AG04450 (cell line): Measurements from ENCODE around the gene DCLRE1C. TPM values are rescaled to one million over a fixed set of nuclear protein-coding genes. Genes with fewer than 3 reads are reported as not detected.
"Not testable (repeated sequence)": the region's sequence is repeated elsewhere in the genome, so short reads cannot be mapped to it uniquely, and the experiment has no call there.

ENCODE experiments used
- CTCF ChIA-PET: fragments of 300-600, 350-600 bp; formaldehyde crosslinking; extraction: SDS; loops from one replicate; lab custom pipeline; 2022; ENCODE audit warnings: antibody characterized with exemption, inconsistent platforms; lab: Charles Lee
- POLR2A ChIA-PET: fragments of 350-600 bp; formaldehyde crosslinking; extraction: SDS; loops from one replicate; lab custom pipeline; 2021; ENCODE audit warnings: antibody characterized with exemption, inconsistent platforms; lab: Yijun Ruan, JAX
- DNase-seq: peaks from one replicate; pipeline ENCODE4 v3.0.0-alpha.2; 2011; ENCODE audit warnings: low read depth, low spot score
- H3K27ac ChIP-seq: one replicate; pipeline ENCODE4 v1.5.1; 2012; ENCODE audit warnings: low read depth, low read length, control low read depth
- H3K27me3 ChIP-seq: one replicate; pipeline ENCODE4 v1.6.0; 2012; ENCODE audit warnings: low read length; ENCODE audit not compliant: control insufficient read depth, insufficient read depth
- H3K4me3 ChIP-seq: 2 replicates; pipeline ENCODE4 v1.5.1; 2011; ENCODE audit warnings: mild to moderate bottlenecking, low read depth, low read length, control low read depth
- H3K9me3 ChIP-seq: 2 replicates; pipeline ENCODE4 v1.5.1; 2012; ENCODE audit warnings: low read length; ENCODE audit not compliant: control insufficient read depth, insufficient read depth
- CTCF ChIP-seq: IDR thresholded peaks from 2 replicates; pipeline ENCODE4 v1.5.1; 2011; ENCODE audit warnings: low read depth, low read length, control low read depth, inconsistent platforms
- polyA minus RNA-seq: library from RNA; depleted of rRNA, polyadenylated mRNA; stranded (reverse); fragments of >200 nt; gene quantifications from 2 replicates; pipeline ENCODE4 v1.2.3, GENCODE V29; 2011; rRNA and poly(A)+ RNA removed
- polyA plus RNA-seq: library from polyadenylated mRNA; depleted of rRNA; stranded (reverse); fragments of >200 nt; gene quantifications from 2 replicates; pipeline ENCODE4 v1.2.3, GENCODE V29; 2011; rRNA removed

The DCLRE1C gene
- 5.5 and 6.4 TPM in 2 replicates for polyA plus RNA-seq
- 5.7 and 7.0 TPM in 2 replicates for polyA minus RNA-seq

DNA sequence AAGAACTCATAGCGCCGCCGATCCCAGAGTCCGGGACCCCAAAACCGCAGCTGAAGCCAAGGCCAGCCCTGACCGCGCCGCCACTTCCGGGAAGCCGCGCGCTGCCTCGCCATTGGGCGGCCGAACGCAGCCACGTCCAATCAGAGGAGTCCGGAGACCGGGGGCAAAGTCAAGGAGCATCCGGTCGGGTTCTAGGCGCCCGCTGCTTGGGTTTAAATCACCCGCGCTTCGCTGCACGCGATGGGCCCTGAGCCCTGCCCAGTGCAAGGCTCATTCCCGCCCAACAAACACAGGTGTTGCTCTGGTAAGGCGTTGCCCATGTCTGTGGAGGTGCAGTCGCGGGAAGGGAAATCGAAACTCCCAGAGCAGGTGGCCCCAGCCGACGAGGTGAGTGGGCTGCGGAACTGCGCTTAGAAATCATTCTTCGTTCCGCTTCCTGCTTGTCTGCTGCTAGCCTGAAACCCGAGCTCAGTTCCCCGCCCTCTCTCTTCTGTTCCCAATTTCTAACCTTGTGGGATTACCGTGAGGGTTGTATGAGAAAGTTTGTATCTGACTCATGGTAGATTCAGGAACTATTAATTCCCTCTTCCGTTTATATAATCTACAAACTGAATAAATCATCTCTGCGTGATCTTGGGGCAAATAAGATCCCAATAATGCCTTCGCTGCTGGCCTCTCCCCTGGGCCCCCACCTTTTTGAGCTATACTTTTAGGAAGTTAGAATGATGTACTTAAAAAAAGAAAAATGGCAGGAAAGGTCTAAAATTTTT is at the start of gene DCLRE1C:
DCLRE1C (minus strand) TSS at position 96 of the 770 bp plus-strand sequence; CDS start at position 10, 86 bp downstream.
- Histone ChIP-seq H3K27me3 (no peaks in the 10 kb centered on the region), H3K9me3 (no peaks in the 10 kb centered on the region; the same call in 1 of the 2 replicates), H3K4me3 (peak within 1 kb of the TSS; percentile 87), H3K27ac (peak within 1 kb of the TSS; percentile 93)
- peak; percentile 72 for DNase-seq
- no peak for TF ChIP-seq CTCF
- ChIA-PET POLR2A (interaction anchor here (1.2 kb wide), 1 partner anchor 145 kb away, joined by 3 read pairs; no protein-coding TSS in a partner anchor), CTCF (interaction anchor here (0.9 to 2.8 kb wide), 3 partner anchors 125 to 417 kb away, joined by 4 to 28 read pairs (median 4); partner anchors contain the start of gene FAM171A1)

DNA sequence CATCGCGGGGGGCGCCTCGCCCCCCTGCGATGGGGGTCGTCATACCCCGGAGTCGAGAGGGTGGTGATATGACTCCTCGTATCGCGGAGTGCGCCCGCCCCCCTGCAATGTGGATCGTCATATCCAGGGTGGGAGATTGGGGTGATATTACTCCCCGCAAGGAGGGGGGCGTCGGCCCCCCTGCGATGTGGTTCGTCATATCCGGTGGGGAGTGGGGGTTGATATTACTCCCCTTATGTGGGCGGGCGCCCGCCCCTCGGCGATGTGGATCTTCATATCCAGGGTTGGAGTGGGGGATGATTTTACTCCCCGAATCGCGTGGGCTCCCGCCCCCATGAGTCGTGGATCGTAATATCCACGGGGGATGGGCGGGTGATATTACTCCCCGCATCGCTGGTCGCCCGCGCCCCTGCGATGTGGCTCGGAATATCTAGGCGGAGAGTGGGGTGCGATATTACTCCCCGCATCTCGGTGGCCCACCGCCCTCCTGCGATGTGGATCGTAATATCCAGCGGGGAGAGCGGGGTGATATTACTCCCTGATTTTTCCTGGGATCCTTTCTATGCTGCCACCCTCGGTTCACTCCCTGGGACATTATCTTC is 42.2 kb upstream of the DCLRE1C start:
- ChIA-PET CTCF (no interaction called here), POLR2A (no interaction called here)
- DNase-seq = no peak
- H3K9me3 ChIP-seq = peaks cover 6% of the 10 kb centered on the region; the same call in 1 of the 2 replicates
- H3K4me3 ChIP-seq = peak overlapping the region; percentile 13; the same call in 1 of the 2 replicates
- H3K27ac ChIP-seq = no peak overlapping the region
- no peak for TF ChIP-seq CTCF
- peaks cover 3% of the 10 kb centered on the region for H3K27me3 ChIP-seq

DNA sequence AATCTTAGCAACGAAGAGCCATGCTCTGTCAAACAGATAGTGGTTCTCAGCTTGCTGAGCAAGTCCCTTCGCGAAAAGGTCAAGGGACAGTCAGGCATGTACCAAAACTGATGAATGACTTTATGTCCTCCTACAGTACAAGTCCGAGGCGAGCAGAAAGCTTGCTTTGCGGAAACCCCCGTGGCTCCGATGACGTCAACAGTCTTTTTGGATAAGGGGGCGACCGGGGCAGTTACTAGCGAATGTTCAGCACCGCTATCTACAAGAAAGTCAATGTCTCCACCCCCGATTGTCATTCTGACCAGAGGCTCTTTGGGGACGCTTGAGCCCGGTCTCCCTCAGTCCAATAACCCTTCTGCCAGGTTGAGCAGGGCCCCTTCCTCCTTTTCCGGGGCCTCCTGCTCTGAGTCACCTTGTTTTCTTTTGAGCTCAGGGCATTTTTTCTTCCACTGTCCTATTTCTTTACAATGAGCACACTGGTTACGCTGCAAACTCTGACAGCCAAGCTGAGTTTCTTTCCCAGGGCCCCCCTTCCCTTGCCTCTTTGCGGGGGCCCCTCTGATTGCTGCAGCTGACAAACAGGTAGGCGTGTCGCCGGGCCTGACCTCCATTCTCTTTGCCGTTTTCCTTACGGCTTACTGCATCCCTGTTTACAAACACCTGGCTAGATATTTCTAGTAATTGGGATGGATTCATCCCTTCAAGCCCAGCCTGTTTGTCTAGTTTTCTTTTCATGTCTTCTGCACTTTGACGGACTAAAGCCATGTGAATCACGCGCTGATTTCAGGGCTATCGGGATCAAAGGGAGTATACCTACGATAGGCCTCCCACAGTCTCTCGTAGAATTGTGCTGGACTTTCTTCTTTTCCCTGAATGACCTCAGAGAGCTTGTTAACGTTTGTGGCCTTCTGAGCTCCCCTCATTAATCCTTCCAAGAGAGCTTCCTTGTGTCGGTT is 39.9 kb upstream of the DCLRE1C start:
- POLR2A ChIA-PET, H3K27me3 ChIP-seq, H3K27ac ChIP-seq, CTCF ChIA-PET, DNase-seq, H3K4me3 ChIP-seq, H3K9me3 ChIP-seq: not testable (repeated sequence)

DNA sequence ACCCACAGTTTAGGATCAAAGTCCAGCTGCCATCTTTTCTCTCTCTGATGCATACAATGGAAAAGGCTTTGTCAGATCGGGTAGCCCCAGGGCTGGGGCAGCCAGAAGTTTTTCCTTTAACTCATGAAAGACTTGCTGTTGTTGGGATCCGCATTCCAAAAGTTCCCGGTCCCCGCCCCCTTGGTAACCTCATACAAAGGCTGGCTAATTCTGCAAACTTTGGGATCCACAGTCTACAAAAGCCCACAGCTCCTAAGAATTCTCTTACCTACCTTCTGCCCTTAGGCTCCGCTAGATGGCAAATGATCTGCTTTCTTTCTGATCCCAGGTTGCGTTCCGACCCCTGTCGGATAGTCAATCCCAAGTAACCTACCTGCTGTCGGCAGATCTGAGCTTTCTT is 38.4 kb upstream of the DCLRE1C start:
- H3K4me3 ChIP-seq, H3K9me3 ChIP-seq, DNase-seq, POLR2A ChIA-PET, H3K27me3 ChIP-seq, H3K27ac ChIP-seq, CTCF ChIA-PET: not testable (repeated sequence)

- H3K27me3 ChIP-seq, H3K4me3 ChIP-seq, H3K9me3 ChIP-seq, POLR2A ChIA-PET, H3K27ac ChIP-seq: not testable (repeated sequence)
- peak; percentile 43 for TF ChIP-seq CTCF
- CTCF ChIA-PET = interaction anchor here (0.7 to 1.0 kb wide), 2 partner anchors 91 to 113 kb away, joined by 3 to 4 read pairs; no protein-coding TSS in a partner anchor
- peak; percentile 2 for DNase-seq
Observed at GRCh38 chr10:14991035-14991749, 37.3 kb upstream of the DCLRE1C start.

GRCh38 chr10:14989552-14989951 is 35.7 kb upstream of the DCLRE1C start:
- H3K27me3 ChIP-seq, H3K4me3 ChIP-seq, CTCF ChIA-PET, POLR2A ChIA-PET, H3K9me3 ChIP-seq, DNase-seq, H3K27ac ChIP-seq: not testable (repeated sequence)
